Measurements from ENCODE around the gene PAX2. TPM values are rescaled to one million over a fixed set of nuclear protein-coding genes. Genes with fewer than 3 reads are reported as not detected.

PAX2 gene
- total and polyA plus RNA-seq, 2 of the 13 experiments (the other 11 are each of a cell fraction or from before 2014, with no cell fraction given): not detected

DNA sequence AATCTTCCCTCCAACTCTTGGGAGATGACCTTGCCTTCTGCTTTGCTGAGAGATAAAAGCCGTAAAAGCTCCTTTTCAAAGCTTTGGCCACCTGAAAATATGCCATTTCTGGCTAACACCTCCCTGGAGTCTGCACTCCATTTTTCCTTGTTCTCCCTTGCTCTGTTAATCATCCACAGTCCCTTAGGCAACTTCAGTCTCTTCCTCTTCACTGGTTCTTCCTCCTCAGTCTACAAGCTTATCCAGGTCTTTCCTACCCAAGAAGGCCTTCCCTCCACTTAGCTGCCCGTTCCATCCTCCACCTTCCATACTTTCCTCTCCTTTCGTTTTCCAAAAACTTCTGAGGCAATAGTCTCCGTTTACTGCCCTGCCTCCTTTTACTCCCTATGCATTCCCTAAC is 30.5 kb downstream of the PAX2 start (continued):
- TF ChIP-seq REST (IDR thresholded peaks at IDR 0.05; ENCODE audit: borderline replicate concordance in 1 of 2, low read depth in 1 of 2, low read length in 2 of 2): no peak

DNA sequence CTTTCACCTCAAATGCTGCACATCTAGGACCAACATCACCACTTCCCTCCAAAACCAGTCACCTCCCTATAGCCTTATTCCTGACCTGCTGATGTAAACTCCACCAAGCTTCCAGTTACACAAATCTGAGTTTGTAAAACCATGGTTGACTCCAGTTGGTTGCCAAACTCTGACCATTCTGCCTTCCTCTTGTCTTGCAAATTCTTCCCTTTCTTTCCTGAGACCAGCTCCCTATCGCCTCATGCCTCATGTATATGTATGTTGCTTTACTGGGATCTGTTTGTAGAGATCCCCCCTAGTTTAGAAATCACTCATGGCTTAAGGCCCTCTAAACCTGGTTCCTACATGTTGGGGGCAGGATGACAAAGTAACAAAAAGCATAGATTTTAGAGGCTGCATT is 31.3 kb downstream of the PAX2 start:
- ATAC-seq (no peak), DNase-seq (ENCODE audit: low spot score) (no peak), FAIRE-seq (no peak)
- H3K4me1 ChIP-seq (ENCODE audit: insufficient read depth, low read length): peaks cover 13% of the 10 kb centered on the region
- H3K79me2 ChIP-seq (ENCODE audit: insufficient read depth, low read length): no peaks in the 10 kb centered on the region
- 0% methylated on average over 1 of the region's 1 CpG for WGBS (ENCODE audit: low lambda C conversion rate)
- H3K4me2 ChIP-seq (ENCODE audit: low read depth, low read length): no peak overlapping the region
- CTCF ChIA-PET (ENCODE audit: low intra/inter-chr PET ratio, low total read pairs): no interaction called here
- H3K4me3 ChIP-seq (replicated peaks in 1 of 3; ENCODE audit: insufficient read depth in 1 of 3, low read depth in 2 of 3, low read length in 3 of 3): no peak overlapping the region
- in situ Hi-C loops (cut with HindIII; ENCODE audit: extremely low pct_ligation_motif_present, low pct_unique_long_range_greater_than_20kb): no loop called here
- POLR2A ChIA-PET: no interaction called here
- BruUV-seq (replicated peaks): no TSS peak
- H4K20me1 ChIP-seq (ENCODE audit: insufficient read depth, low read length): no peaks in the 10 kb centered on the region
- H3K27ac ChIP-seq (ENCODE audit: extremely low read length, insufficient read depth, low read length): no peak overlapping the region
- peaks cover 0 to 48% of the 10 kb centered on the region in 2 experiments; a peak in 3 of 5 replicates for H3K27me3 ChIP-seq (ENCODE audit: control insufficient read depth in 1 of 2, insufficient read depth in 2 of 2, low read length in 2 of 2)
- H3K36me3 ChIP-seq (replicated peaks in 1 of 2; ENCODE audit: control insufficient read depth in 1 of 2, insufficient read depth in 2 of 2, low read length in 2 of 2): no peaks in the 10 kb centered on the region
- intact Hi-C loops (cut with micrococcal nuclease; ENCODE audit: unreplicated experiment): no loop called here
- H3K9ac ChIP-seq (ENCODE audit: insufficient read depth, low read depth, low read length): no peak overlapping the region
- H3K9me3 ChIP-seq (ENCODE audit: low read length): no peaks in the 10 kb centered on the region
- H2AFZ ChIP-seq (ENCODE audit: low read length): no peak overlapping the region
- TF ChIP-seq PAWR (CRISPR knock-in tag; IDR thresholded peaks at IDR 0.05; ENCODE audit: borderline replicate concordance) (no peak), TIGD3 (CRISPR knock-in tag; IDR thresholded peaks at IDR 0.05; ENCODE audit: borderline replicate concordance) (no peak), PHF20 (CRISPR knock-in tag; IDR thresholded peaks at IDR 0.05) (no peak), PLRG1 (conservative IDR thresholded peaks at IDR 0.05) (no peak), CEBPB (IDR thresholded peaks at IDR 0.05; ENCODE audit: borderline replicate concordance, low read depth, low read length) (no peak), ZNF501 (CRISPR knock-in tag; IDR thresholded peaks at IDR 0.05) (no peak), FOXM1 (CRISPR knock-in tag; IDR thresholded peaks at IDR 0.05) (no peak), DPF2 (CRISPR knock-in tag; IDR thresholded peaks at IDR 0.05; ENCODE audit: borderline replicate concordance, low read depth) (no peak), ATF7-NPFF (CRISPR knock-in tag; IDR thresholded peaks at IDR 0.05; ENCODE audit: low read depth) (no peak)
- TF ChIP-seq, protein P1, sequence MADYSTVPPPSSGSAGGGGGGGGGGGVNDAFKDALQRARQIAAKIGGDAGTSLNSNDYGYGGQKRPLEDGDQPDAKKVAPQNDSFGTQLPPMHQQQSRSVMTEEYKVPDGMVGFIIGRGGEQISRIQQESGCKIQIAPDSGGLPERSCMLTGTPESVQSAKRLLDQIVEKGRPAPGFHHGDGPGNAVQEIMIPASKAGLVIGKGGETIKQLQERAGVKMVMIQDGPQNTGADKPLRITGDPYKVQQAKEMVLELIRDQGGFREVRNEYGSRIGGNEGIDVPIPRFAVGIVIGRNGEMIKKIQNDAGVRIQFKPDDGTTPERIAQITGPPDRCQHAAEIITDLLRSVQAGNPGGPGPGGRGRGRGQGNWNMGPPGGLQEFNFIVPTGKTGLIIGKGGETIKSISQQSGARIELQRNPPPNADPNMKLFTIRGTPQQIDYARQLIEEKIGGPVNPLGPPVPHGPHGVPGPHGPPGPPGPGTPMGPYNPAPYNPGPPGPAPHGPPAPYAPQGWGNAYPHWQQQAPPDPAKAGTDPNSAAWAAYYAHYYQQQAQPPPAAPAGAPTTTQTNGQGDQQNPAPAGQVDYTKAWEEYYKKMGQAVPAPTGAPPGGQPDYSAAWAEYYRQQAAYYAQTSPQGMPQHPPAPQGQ (CRISPR knock-in tag; IDR thresholded peaks at IDR 0.05; ENCODE audit: borderline replicate concordance): no peak
- TF ChIP-seq, protein P2, sequence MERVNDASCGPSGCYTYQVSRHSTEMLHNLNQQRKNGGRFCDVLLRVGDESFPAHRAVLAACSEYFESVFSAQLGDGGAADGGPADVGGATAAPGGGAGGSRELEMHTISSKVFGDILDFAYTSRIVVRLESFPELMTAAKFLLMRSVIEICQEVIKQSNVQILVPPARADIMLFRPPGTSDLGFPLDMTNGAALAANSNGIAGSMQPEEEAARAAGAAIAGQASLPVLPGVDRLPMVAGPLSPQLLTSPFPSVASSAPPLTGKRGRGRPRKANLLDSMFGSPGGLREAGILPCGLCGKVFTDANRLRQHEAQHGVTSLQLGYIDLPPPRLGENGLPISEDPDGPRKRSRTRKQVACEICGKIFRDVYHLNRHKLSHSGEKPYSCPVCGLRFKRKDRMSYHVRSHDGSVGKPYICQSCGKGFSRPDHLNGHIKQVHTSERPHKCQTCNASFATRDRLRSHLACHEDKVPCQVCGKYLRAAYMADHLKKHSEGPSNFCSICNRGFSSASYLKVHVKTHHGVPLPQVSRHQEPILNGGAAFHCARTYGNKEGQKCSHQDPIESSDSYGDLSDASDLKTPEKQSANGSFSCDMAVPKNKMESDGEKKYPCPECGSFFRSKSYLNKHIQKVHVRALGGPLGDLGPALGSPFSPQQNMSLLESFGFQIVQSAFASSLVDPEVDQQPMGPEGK (CRISPR knock-in tag; IDR thresholded peaks at IDR 0.05): no peak

Measured in HepG2 (cell line).